HG03175 (cell line): ENCODE results near the gene ZFP57.
"Not testable (repeated sequence)": the region's sequence is repeated elsewhere in the genome, so short reads cannot be mapped to it uniquely, and the experiment has no call there.

Source experiments
- ATAC-seq: cut with Tn5 transposase; IDR thresholded peaks from one replicate; pipeline ENCODE4 v1.9.1; 2021; ENCODE audit warnings: mild to moderate bottlenecking, moderate library complexity; ENCODE audit not compliant: unreplicated experiment

Gene ZFP57

GRCh38 chr6:29696147-29697125, 15.5 kb upstream of the ZFP57 start:
- ATAC-seq: no peak

GRCh38 chr6:29694637-29695036, 13.7 kb upstream of the ZFP57 start:
- ATAC-seq: no peak

GRCh38 chr6:29685718-29686326, 4.9 kb upstream of the ZFP57 start:
- ATAC-seq: no peak

GRCh38 chr6:29681811-29682210, 859 bp upstream of the ZFP57 start:
- ATAC-seq: no peak

- ATAC-seq: no peak
Observed at GRCh38 chr6:29680416-29680815, 536 bp downstream of the ZFP57 start.

GRCh38 chr6:29679962-29680361, 990 bp downstream of the ZFP57 start:
- no peak for ATAC-seq

GRCh38 chr6:29678114-29678513, 2.8 kb downstream of the ZFP57 start:
- no peak for ATAC-seq

- ATAC-seq: no peak
Observed at GRCh38 chr6:29676981-29677601, 3.9 kb downstream of the ZFP57 start.

GRCh38 chr6:29675561-29675960, 5.4 kb downstream of the ZFP57 start:
- ATAC-seq: no peak

GRCh38 chr6:29674008-29674407, 6.9 kb downstream of the ZFP57 start:
- ATAC-seq: no peak

- no peak for ATAC-seq
Observed at GRCh38 chr6:29673161-29673560, 7.8 kb downstream of the ZFP57 start.

- ATAC-seq: not testable (repeated sequence)
Observed at GRCh38 chr6:29672116-29672515, 8.8 kb downstream of the ZFP57 start.

GRCh38 chr6:29671026-29671425, 9.9 kb downstream of the ZFP57 start:
- no peak for ATAC-seq

- no peak for ATAC-seq
Observed at GRCh38 chr6:29667158-29667557, 13.8 kb downstream of the ZFP57 start.

- ATAC-seq: no peak
Observed at GRCh38 chr6:29666826-29667130, 14.2 kb downstream of the ZFP57 start.

- no peak for ATAC-seq
Observed at GRCh38 chr6:29665942-29666825, 14.8 kb downstream of the ZFP57 start.

GRCh38 chr6:29663300-29664042, 17.5 kb downstream of the ZFP57 start:
- no peak for ATAC-seq

- ATAC-seq: not testable (repeated sequence)
Observed at GRCh38 chr6:29661502-29662141, 19.3 kb downstream of the ZFP57 start.

- no peak for ATAC-seq
Observed at GRCh38 chr6:29661071-29661470, 19.9 kb downstream of the ZFP57 start.

- ATAC-seq: no peak
Observed at GRCh38 chr6:29656798-29657197, 24.2 kb downstream of the ZFP57 start, which contains the start of gene MOG. Gene MOG (plus strand): TSS chr6:29657092. CDS start chr6:29657210, 118 bp downstream.
